HG03025 (cell line): ENCODE results near the gene TNFRSF21.
A peak's percentile ranks its signal among the peaks of the same experiment; 100 is the strongest.
"Not testable (repeated sequence)": the region's sequence is repeated elsewhere in the genome, so short reads cannot be mapped to it uniquely, and the experiment has no call there.

ENCODE experiments used
- ATAC-seq: cut with Tn5 transposase; IDR thresholded peaks from one replicate; pipeline ENCODE4 v1.9.1; 2021; ENCODE audit warnings: mild to moderate bottlenecking, moderate library complexity; ENCODE audit not compliant: unreplicated experiment, low FRiP score

Gene TNFRSF21

DNA sequence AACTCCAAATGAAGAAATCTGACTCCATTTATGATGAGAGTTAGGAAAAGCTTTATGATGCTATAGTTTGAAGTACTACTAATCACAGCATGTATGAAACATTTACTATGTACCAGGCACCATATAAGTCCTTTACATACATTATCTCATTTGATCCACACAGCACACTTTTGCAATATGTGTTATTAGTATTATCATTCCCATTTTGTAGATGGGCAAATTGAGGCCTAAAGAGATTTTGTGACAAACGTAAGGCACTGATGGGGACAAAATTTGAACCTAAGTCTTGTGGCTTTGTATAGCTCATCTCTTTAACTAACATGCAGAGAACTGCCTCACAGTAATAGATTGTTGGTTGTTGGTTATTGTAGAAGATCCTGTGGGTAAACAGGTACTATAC, 14.2 kb upstream of the TNFRSF21 start:
- ATAC-seq = no peak

DNA sequence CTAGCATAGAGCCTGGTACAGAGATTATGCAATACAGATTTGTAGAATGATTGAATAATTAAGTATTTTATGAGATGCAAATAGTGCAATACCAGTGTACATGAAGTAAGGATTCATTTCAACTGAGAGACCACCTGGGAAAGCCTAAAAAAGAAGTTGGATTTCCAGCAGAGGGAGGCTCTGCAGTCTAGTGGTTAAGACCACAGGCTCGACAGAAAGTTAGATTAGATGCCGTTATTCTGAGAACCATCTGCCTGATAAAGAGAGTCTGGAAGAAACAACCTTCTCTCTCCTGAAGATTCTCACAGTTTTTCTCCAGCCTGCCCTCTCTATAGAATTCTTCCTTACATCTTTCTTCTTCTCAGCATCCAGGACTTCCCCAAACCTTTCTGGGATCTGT, 13.6 kb upstream of the TNFRSF21 start:
- ATAC-seq = no peak

DNA sequence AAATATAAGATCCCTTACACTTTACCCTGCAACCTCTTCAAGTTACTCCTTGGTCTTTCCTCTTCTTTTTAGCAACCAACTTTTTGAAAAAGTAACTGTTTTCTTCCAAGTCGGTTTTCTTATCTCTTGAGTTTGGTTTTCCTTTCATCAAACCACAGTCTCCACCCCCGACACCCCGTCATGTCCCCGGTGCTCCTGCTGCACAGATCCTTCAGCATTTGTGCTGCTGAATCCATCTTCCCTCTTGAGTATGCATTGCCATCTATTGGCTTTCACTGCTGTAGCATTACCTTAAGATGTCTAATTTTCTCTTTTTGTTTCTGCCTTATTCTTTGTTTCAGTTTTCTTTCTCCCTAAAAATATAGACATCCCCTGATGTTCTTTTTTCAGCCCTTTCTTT, 11.9 kb upstream of the TNFRSF21 start:
- no peak for ATAC-seq

DNA sequence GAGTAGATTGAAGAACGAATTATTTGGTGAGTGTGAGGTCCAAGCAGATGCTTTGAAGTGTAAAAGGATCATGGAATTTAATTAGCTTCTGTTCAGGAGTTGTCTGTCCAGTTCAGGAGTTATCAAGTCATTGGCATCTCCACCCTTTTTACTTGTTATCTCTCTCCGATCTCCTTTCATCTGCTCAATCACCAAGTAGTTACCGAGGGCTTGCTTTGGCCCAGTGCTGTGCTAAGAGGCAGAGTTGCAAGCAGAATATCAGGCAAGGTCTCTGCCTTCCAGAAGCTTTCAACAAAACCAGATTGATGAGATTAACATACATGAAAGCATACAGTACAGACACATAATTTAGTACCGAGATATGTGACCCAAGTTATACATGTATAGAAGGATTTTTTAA, 10.2 kb upstream of the TNFRSF21 start:
- no peak for ATAC-seq

DNA sequence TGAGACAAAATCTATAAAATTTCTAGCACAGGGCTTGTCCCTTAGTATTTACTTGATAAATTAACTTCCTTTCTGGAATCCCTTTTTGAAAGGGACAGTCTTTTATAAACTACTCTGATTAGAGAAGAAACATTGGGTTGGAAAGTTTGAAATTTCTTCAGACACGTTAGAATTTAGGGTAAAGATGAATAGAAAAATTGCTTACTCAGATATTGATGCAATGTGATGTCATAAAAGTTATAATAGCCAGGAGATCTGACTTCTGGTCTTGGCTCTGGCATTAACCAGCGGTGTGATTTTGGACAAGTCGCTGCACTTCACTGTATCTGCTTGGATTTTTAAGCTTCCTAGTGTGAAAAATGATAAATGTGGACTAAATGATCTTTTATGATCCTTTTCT, 9.7 kb upstream of the TNFRSF21 start:
- ATAC-seq = no peak

DNA sequence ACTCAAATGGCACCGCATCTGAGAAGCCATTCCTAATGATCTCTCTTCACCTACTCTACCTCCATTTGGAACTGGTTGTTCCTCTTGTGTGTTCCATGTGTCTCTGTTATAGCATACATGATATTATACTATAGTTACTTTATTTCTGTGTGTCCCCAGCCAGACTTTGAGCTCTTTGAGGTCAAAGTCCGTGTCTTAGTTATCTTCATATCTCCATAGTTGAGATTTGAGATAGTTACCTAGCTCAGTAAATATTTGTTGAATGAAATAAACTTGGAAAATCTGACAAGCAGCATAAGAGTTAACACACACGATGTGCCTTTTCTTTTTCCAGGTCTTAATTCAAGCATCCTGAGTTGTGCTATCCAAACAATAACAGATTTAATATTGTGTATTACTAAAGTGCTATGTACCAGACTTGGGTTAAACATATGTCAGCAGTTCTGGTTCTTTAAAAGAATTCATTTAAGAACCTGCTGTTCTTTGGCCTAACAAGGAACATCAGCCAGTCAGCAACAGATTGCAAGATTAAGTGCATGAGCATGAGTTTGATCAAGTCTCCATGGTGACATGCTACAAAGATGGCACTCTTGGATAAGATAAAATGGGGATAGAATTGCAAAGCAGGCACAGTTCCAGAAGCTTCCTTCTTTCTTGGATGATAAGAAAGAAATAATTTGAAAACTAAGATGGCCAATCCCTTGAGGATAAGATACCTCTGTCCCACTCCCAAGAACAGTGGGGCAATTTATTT, 8.7 kb upstream of the TNFRSF21 start:
- ATAC-seq = no peak

DNA sequence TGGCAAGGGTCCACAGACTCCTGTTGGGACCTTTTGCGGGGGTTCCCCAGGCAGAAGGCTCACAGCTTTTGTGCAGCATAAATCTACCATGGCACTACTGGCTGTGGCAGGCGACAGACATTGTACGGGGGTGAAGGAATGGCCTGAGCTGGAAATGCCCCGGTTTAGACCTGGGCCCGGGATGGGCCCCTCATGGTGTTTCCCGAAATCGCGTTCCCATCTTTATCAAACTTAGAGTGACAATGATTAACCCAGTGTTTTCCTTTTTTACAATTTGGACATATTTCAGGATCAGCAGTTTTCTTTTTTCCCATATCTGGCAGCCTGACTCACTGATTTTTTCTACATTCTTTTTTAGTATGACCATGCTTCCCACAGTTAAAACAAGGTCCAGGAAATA, 5.5 kb upstream of the TNFRSF21 start:
- not testable (repeated sequence) for ATAC-seq

DNA sequence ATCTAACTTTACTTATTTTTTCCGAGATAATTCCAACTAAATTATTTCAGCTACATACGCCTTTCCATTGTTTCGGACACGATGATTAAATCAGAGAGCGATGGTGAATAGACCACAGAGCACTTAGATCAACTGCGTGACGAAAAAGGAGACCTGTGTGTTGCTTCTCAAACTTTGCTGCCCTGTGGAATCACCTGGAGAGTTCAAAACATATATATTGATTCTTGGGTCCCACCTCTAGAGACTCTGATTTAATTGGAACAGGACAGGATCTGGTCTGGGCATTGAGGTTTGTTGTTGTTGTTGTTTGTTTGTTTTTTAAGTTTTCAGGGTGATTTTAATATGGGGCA, 401 bp upstream of the TNFRSF21 start:
- no peak for ATAC-seq

DNA sequence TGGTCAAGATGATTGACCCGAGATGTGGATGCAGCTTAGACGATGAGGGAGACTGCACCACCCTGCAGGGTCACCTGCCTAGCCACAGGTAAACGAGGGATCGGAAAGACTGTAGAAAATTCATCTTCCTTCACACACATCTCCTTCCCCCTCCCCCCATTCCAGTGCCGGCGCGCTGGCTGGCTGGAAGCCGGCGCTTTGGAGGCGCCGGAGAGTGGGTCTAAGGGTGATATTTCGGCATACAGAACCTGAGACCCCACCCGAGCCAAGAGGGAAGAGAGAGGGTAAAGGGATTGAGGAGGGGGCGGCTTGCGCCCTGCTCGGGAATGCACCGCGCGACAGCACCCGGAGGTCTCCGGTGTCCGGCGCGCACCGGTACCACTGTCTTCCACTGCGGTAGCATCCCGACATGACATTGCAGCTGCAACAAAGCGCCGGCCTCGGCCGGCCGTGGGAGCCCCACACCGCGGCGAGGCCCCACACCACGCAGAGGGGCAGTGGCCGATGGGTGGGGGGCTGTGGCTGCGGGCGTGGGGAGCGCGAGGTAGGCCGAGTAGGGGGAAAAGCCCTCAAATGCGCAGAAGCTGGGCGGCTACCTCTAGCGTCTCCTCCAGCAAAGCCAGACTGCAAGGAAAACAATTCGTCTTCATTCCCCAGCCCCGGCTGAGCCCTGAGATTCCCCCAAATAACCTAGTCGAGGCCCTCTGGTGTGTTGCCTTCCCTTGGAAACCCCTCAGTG, 984 bp downstream of the TNFRSF21 start:
- peak; percentile 2 for ATAC-seq

DNA sequence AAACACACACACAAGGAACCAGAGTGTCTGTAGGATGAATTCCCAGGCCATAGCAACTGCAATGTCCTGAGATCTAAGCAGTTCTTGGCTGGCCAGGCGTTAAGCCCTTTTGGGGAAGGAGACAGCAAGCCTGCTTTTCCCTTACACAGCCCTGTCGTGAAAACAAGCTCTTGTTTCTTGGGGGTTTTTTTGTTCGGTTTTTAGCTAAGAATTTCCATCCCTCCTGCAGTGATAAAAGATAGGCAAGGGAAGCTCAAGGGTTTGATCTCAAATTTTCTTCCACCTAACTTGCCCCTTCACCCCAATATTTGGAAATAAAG, 1.5 kb downstream of the TNFRSF21 start:
- no peak for ATAC-seq

DNA sequence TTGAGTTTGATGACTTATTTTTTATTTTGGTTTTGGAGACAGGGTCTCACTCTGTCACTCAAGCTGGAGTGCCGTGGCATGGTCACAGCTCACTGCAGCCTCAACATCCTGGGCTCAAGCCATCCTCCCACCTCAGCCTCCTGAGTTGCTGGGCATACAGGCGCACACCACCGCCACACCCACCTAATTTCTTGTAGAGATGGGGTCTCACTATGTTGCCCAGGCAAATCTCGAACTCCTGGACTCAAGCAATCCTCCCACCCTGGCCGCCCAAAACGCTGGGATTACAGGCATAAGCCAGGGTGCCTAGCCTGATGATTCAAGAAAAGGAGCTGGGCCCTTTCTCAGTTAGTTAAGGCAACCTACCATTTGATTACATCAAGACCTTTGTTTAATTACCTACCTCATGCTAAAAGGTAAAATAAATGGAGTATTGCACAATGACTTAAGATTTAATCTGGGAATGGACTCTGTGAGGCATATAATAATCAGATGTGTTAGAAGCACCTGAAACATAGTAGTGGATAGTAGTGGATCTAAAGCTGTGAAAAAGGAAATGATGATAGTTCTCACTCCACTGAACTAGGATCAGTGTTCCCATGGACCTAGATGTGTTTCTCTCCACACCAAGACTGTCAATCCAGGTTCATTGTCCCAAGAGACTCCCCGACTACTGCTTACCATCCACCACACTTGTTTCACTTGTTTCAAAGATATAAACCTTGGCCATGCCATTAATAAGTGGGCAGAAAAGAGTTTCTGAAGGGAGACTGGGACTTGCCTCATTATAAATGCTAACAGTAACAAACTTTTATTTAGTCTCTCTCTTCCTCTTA, 2.1 kb downstream of the TNFRSF21 start:
- no peak for ATAC-seq

DNA sequence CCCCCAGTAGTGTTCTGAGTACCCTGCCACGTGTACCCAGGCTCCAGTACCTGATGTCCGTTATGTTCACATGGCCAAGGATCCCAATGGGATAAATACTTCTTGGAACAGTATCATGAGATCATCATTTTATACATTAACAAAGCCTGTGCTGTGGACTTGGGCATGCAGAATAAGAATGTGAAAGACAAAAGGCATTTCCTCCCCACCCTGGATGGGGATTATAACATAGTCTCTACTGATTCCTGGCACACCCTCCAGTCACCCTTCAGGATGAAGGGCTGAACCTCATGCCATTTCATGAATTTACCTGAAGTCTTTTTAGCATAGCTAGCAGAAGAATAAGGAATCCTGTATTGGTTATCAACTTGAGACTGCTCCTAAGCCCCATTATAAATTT, 2.8 kb downstream of the TNFRSF21 start:
- no peak for ATAC-seq

DNA sequence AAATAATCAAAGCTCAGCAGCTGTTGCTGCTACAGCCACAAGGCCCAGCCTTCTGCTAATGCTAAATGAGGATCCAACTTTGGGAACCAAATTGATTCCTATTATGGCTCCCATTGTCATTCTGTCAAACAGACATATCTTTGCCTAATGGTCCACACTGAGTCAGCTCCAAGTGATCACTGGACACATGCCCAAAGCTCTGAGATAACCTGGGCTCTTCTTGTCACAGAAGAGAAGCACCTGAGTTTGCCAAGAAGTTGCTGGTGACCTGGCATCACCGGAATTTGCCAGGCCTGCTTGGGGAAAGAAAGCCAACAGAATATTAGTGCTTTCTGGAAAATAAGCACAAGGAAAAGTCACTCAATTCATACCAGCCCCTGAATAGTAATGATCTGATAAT, 5.8 kb downstream of the TNFRSF21 start:
- ATAC-seq = no peak

DNA sequence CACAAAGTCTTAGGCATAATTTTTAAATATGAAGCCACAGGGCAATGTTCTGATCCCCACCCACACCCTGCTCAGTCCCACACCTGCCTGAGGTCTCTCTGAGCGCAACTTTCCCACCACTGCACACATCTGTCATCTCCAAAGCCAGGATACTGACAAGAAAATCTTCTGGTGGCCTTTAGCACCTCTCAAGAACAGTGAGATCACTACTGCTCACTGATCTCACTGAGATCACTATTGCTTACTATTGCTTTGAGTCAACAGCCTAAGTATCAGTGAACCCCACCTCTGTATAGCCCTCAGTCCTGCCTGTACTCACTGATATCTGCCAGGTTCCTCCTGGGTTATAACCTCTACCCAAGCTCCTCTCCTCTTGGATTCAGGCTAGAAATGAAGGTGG, 6.4 kb downstream of the TNFRSF21 start:
- no peak for ATAC-seq

DNA sequence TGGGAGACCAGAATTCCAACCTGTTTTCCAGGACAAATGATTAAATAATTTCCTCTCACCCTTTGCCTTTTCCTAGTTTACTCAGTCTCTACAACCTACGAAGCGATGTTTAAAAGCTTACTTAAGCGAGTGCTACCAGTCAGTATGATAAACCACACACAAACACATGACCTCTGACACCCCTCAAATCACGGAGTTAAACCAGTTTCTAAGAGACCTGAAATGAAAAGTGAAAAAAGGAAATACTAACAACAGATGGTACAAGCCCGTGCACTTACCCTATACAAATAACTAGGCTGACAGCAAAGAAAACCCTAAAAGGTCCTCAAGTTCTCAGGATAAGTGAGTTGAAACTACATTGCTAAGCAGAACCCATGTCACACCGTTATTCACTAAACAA, 7.7 kb downstream of the TNFRSF21 start:
- ATAC-seq = peak; percentile 49

DNA sequence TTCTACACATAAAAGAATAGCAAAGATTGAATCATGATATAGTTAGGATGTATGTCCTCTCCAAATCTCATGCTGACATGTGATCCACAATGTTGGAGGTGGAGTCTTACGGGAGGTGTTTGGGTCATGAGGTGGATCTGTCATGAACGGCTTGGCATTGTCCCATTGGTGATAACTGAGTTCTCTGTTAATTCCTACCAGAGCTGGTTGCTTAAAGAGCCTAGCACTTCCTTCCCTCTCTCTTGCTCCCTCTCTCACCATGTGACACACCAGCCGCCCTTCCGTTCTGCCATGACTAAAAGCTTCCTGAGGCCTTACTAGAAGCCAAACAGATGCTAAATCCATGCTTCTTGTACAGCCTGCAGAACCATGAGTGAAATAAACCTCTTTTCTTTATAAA, 8.3 kb downstream of the TNFRSF21 start:
- ATAC-seq = no peak

DNA sequence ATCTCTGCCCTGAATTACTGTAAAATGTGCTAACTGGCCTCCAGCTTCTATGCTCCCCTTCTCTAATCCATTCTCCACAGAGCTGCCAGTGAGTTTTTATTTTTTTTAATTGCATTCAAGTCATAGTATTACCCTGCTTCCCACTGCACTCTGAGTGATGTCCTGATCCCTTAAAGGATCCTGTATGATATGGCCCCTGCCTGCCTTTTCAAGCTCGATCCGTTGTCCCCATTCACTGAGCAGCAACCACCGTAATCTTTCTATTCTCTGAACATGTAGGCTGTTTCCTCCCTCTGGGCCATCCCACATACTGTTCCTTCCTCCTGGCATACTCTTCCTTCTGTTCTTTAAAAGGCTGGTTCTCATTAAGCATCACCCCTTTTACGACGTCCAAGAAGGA, 9.3 kb downstream of the TNFRSF21 start:
- no peak for ATAC-seq

DNA sequence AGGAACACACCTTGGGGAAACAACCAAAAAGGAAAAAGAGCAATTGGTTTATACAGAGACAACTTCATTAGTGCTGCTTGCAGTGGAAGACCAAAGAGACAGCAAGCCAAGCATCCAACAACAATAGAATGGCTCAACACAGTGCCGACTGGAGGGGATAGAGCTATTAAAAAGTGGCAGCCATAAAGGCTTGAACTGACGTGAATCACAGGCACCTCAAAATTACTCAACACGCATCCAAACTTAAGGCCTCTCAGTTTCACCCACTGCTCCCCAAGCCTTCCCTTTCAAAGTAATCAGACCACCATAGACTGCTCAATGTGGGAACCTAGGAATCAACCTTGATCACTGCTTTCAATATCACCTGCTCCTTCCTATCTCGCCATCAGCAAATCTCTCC, 9.7 kb downstream of the TNFRSF21 start:
- ATAC-seq = no peak

DNA sequence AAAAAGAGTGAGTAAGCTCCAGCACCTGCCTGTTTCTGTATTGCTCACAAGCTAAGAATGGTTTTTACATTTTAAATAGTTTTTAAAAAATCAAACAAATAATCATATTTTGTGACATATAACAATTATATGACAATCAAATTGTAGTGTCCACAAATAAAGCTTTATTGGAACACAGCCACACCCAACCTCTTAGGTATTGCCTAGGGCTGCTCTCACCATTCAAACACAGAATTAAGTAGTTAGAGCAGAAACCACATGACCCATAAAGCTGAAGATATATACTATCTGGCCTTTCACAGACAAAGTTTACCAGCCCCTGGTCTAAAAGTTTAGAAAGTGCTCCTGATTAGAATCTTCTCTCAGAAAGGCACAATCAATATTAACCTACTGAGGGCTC, 11.2 kb downstream of the TNFRSF21 start:
- ATAC-seq = no peak

DNA sequence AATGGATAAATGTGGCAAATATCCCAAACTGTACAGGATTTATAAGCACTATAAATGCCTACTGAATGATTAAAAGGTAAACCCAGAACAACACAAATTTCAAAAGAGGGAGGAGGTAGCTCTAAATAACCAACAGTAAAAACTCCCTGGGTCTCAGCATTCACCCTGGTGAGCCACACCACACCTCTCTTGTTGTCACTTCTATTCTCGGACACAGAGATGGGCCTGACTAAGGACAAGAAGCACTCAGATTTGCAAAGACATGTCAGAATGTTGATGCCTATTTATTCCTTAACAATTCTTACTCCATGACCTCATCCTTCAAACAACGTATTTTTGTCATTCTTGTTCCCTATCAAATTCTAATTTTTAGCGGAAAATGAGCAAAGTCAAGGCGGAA, 14.7 kb downstream of the TNFRSF21 start:
- ATAC-seq = no peak

DNA sequence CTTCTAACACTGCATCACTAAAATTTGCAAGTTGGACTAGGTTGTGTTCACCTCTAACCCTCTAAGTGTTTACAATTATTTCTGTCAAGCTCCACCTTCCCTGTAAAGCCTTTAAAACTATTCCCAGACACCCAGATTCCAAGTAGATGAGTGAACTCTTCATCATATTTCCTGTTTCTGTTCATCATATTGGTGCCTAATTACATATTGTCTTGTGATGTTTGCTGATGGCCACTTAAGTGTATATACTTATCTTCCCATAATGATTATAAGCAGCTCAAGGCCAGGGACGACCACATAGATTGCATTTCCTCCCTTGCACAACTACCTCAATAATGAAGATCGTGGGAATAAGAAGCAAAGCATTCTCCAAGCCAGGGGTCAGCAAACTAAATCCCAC, 16.8 kb downstream of the TNFRSF21 start:
- ATAC-seq = no peak

DNA sequence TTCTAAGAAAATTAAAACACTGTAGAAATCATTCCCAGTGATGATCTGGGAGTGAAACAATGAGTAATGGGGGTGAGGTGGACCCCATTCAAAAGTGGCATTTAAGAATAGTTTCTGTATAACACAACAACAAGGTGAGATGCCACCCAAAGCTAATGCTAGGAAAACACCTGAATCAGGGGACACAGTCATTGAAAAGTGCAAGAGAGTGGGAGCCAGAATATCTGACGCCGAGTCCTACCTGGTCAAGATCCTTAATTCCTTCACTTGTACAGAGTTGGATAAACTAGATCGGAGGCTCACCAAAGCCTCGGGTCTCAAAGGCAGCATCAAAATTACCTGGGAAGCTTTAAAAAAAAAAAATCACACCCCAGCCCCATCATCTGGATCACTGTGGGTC, 17.7 kb downstream of the TNFRSF21 start:
- no peak for ATAC-seq
